MM.1S (cell line): ENCODE results near the gene ADCY4.
"Not testable (repeated sequence)": the region's sequence is repeated elsewhere in the genome, so short reads cannot be mapped to it uniquely, and the experiment has no call there.

ENCODE experiments used
- DNase-seq: peaks from one replicate; pipeline ENCODE4 v3.0.0-alpha.2; 2015
- H2AFZ ChIP-seq: fragments of 300-600 bp; sonication (generic); 2 replicates; pipeline ENCODE4 v1.6.0; 2016; ENCODE audit warnings: antibody characterized with exemption, low read length
- H3F3A ChIP-seq: fragments of 300-600 bp; sonication (generic); 2 replicates; pipeline ENCODE4 v1.6.1; 2016; ENCODE audit warnings: mild to moderate bottlenecking, antibody characterized with exemption, low read length, moderate library complexity, mixed read lengths; ENCODE audit not compliant: insufficient read depth
- H3K27ac ChIP-seq: fragments of 300-600 bp; sonication (generic); 2 replicates; pipeline ENCODE4 v1.5.1; 2016; ENCODE audit warnings: mild to moderate bottlenecking, low read length
- H3K27me3 ChIP-seq: fragments of 300-600 bp; sonication (generic); replicated peaks from 2 replicates; pipeline ENCODE4 v1.6.0; 2016; ENCODE audit warnings: low read length; ENCODE audit not compliant: insufficient read depth
- H3K36me3 ChIP-seq: fragments of 300-600 bp; sonication (generic); replicated peaks from 2 replicates; pipeline ENCODE4 v1.6.1; 2016; ENCODE audit warnings: mild to moderate bottlenecking, low read length, mixed read lengths; ENCODE audit not compliant: insufficient read depth
- H3K4me1 ChIP-seq: fragments of 300-600 bp; sonication (generic); 2 replicates; pipeline ENCODE4 v1.6.1; 2016; ENCODE audit warnings: low read length, mixed read lengths
- H3K4me2 ChIP-seq: fragments of 300-600 bp; sonication (generic); 2 replicates; pipeline ENCODE4 v1.6.0; 2016; ENCODE audit warnings: low read depth, low read length
- H3K4me3 ChIP-seq: fragments of 300-600 bp; sonication (generic); 2 replicates; pipeline ENCODE4 v1.5.1; 2016; ENCODE audit warnings: low read length, mixed read lengths
- H3K79me2 ChIP-seq: fragments of 300-600 bp; sonication (generic); 2 replicates; pipeline ENCODE4 v1.6.1; 2016; ENCODE audit warnings: mixed run types, low read length, mixed read lengths
- H3K9ac ChIP-seq: fragments of 300-600 bp; sonication (generic); 2 replicates; pipeline ENCODE4 v1.6.1; 2016; ENCODE audit warnings: low read length, mixed read lengths
- H3K9me2 ChIP-seq: fragments of 300-600 bp; sonication (generic); replicated peaks from 2 replicates; pipeline ENCODE4 v1.6.1; 2016; ENCODE audit warnings: mild to moderate bottlenecking, low read length, mixed read lengths; ENCODE audit not compliant: insufficient read depth
- H3K9me3 ChIP-seq: fragments of 300-600 bp; sonication (generic); replicated peaks from 2 replicates; pipeline ENCODE4 v1.6.1; 2016; ENCODE audit warnings: mild to moderate bottlenecking, low read length, mixed read lengths; ENCODE audit not compliant: insufficient read depth
- H4K20me1 ChIP-seq: fragments of 300-600 bp; sonication (generic); 2 replicates; pipeline ENCODE4 v1.6.1; 2016; ENCODE audit warnings: mild to moderate bottlenecking, low read length, moderate library complexity, mixed read lengths; ENCODE audit not compliant: insufficient read depth
- CTCF ChIP-seq: fragments of 300-600 bp; sonication (generic); IDR thresholded peaks from 2 replicates; pipeline ENCODE4 v1.5.1; 2016; ENCODE audit warnings: antibody characterized with exemption, low read length, mixed read lengths
- EZH2 ChIP-seq: fragments of 300-600 bp; sonication (generic); optimal IDR thresholded peaks from 2 replicates; pipeline ENCODE3; 2017; ENCODE audit warnings: low read depth, mild to moderate bottlenecking, antibody characterized with exemption, low read length, mixed read lengths
- EZH2phosphoT487 ChIP-seq: fragments of 300-600 bp; sonication (generic); IDR thresholded peaks from 2 replicates; pipeline ENCODE4 v1.6.1; 2018; ENCODE audit warnings: antibody characterized with exemption, low read length

ADCY4 gene

GRCh38 chr14:24356208-24356607 is 21.3 kb upstream of the ADCY4 start:
- H3K36me3 ChIP-seq = no peaks in the 10 kb centered on the region
- no peaks in the 10 kb centered on the region for H3K4me1 ChIP-seq
- no peak for DNase-seq
- H4K20me1 ChIP-seq = no peaks in the 10 kb centered on the region
- no peaks in the 10 kb centered on the region for H3K9me3 ChIP-seq
- no peaks in the 10 kb centered on the region for H3F3A ChIP-seq
- no peak for TF ChIP-seq EZH2
- TF ChIP-seq EZH2phosphoT487 = no peak
- no peak for TF ChIP-seq CTCF
- no peak overlapping the region for H3K27ac ChIP-seq
- H3K27me3 ChIP-seq = no peaks in the 10 kb centered on the region
- no peaks in the 10 kb centered on the region for H3K79me2 ChIP-seq
- H3K4me2 ChIP-seq = no peak overlapping the region
- H3K9me2 ChIP-seq = no peaks in the 10 kb centered on the region
- no peak overlapping the region for H2AFZ ChIP-seq
- no peak overlapping the region for H3K9ac ChIP-seq
- H3K4me3 ChIP-seq = no peak overlapping the region

GRCh38 chr14:24355009-24355408 is 20.1 kb upstream of the ADCY4 start:
- no peaks in the 10 kb centered on the region for H3K27me3 ChIP-seq
- H2AFZ ChIP-seq = no peak overlapping the region
- H3K4me1 ChIP-seq = no peaks in the 10 kb centered on the region
- H3K36me3 ChIP-seq = no peaks in the 10 kb centered on the region
- no peak overlapping the region for H3K27ac ChIP-seq
- no peak overlapping the region for H3K9ac ChIP-seq
- no peaks in the 10 kb centered on the region for H3F3A ChIP-seq
- H3K79me2 ChIP-seq = no peaks in the 10 kb centered on the region
- H3K9me3 ChIP-seq = no peaks in the 10 kb centered on the region
- no peak for DNase-seq
- no peaks in the 10 kb centered on the region for H3K9me2 ChIP-seq
- H4K20me1 ChIP-seq = no peaks in the 10 kb centered on the region
- H3K4me3 ChIP-seq = no peak overlapping the region
- TF ChIP-seq EZH2 = no peak
- no peak for TF ChIP-seq CTCF
- no peak for TF ChIP-seq EZH2phosphoT487
- H3K4me2 ChIP-seq = no peak overlapping the region

GRCh38 chr14:24354482-24354825 is 19.6 kb upstream of the ADCY4 start:
- H3K79me2 ChIP-seq, H3K4me3 ChIP-seq, H3K9me3 ChIP-seq, H3F3A ChIP-seq, H3K36me3 ChIP-seq, H3K27me3 ChIP-seq, H3K9ac ChIP-seq, H3K27ac ChIP-seq, DNase-seq, H2AFZ ChIP-seq, H3K4me1 ChIP-seq, H3K4me2 ChIP-seq, H3K9me2 ChIP-seq, H4K20me1 ChIP-seq: not testable (repeated sequence)

GRCh38 chr14:24353559-24354481 is 18.9 kb upstream of the ADCY4 start:
- Histone ChIP-seq H2AFZ (no peak overlapping the region), H4K20me1 (no peaks in the 10 kb centered on the region), H3K9me3 (no peaks in the 10 kb centered on the region), H3K79me2 (no peaks in the 10 kb centered on the region), H3K4me2 (no peak overlapping the region), H3K36me3 (no peaks in the 10 kb centered on the region), H3K27me3 (no peaks in the 10 kb centered on the region), H3K27ac (no peak overlapping the region), H3K4me1 (no peaks in the 10 kb centered on the region), H3K4me3 (no peak overlapping the region), H3K9me2 (no peaks in the 10 kb centered on the region), H3K9ac (no peak overlapping the region), H3F3A (no peaks in the 10 kb centered on the region)
- TF ChIP-seq EZH2 (no peak), EZH2phosphoT487 (no peak), CTCF (no peak)
- no peak for DNase-seq
